ENCODE measurements around the gene STEEP1. TPM values are rescaled to one million over a fixed set of nuclear protein-coding genes. Genes with fewer than 3 reads are reported as not detected.

The STEEP1 gene
- total RNA-seq, result 31.9 and 48.1 TPM in 2 replicates

DNA sequence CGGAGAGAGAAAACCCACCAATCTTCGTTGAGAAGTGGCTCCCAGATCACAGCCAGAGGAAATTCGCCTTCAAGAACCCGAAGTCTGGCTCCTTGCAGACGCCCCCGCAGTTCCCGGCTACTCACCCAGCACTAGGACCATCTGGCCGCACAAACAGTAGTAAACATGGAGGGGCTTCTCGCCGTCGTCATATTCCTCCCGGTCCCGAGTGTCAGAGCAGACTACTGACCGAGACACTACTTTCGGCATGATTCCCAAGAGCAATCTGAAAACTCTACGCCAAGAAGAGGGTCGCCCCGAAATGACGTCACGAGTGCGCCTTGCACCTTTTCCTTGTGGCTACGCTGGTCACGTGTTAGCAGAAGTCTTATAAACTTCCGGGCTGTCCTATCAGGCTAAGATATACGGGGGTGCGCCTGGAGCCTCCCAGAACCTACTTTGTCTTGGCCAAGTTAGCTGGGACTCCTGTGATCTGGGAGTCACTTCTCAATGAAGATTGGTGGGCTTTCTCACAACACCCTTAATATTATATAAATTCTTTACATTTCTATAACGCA is at the start of gene STEEP1:
STEEP1 (minus strand) TSS at position 303 of the 557 bp plus-strand sequence; CDS start at position 249, 54 bp downstream.

GRCh38 chrX:119606280-119607017 is 41.2 kb upstream of the STEEP1 start, which contains the start of gene NKRF:
TSS of gene NKRF (minus strand) at chrX:119606424.

GRCh38 chrX:119574394-119575266 is 9.4 kb upstream of the STEEP1 start, which contains the start of gene UBE2A:
TSS of gene UBE2A (plus strand) at chrX:119574563. CDS start at chrX:119574712, 149 bp downstream.

Other genes with a start within 250 kb of the STEEP1 start
- gene SLC25A43, start 166.1 kb downstream of the STEEP1 start, total RNA-seq, result 24.6 and 35.1 TPM in 2 replicates
- 130 and 232 TPM in 2 replicates for gene SLC25A5, start 97.0 kb downstream of the STEEP1 start, total RNA-seq
- 28.1 and 42.0 TPM in 2 replicates for gene UBE2A, start 9.2 kb upstream of the STEEP1 start, total RNA-seq
- gene NKRF, start 41.0 kb upstream of the STEEP1 start, total RNA-seq, result 4.6 and 4.8 TPM in 2 replicates
- 15.9 and 17.6 TPM in 2 replicates for gene SEPTIN6, start 127.8 kb upstream of the STEEP1 start, total RNA-seq
- 0.17 TPM in 1 of 2 replicates, not detected in the other for gene SOWAHD, start 193.2 kb upstream of the STEEP1 start, total RNA-seq
- gene RPL39, start 226.2 kb upstream of the STEEP1 start, total RNA-seq, result 1,956 and 4,290 TPM in 2 replicates